ENCODE data around the gene CORO6.

GRCh38 chr17:29615048-29615385 is 7.7 kb downstream of the CORO6 start:
- TF ChIP-seq, protein P1, sequence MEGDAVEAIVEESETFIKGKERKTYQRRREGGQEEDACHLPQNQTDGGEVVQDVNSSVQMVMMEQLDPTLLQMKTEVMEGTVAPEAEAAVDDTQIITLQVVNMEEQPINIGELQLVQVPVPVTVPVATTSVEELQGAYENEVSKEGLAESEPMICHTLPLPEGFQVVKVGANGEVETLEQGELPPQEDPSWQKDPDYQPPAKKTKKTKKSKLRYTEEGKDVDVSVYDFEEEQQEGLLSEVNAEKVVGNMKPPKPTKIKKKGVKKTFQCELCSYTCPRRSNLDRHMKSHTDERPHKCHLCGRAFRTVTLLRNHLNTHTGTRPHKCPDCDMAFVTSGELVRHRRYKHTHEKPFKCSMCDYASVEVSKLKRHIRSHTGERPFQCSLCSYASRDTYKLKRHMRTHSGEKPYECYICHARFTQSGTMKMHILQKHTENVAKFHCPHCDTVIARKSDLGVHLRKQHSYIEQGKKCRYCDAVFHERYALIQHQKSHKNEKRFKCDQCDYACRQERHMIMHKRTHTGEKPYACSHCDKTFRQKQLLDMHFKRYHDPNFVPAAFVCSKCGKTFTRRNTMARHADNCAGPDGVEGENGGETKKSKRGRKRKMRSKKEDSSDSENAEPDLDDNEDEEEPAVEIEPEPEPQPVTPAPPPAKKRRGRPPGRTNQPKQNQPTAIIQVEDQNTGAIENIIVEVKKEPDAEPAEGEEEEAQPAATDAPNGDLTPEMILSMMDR (IDR thresholded peaks at IDR 0.05) = no peak
- no peak for TF ChIP-seq EZH2 (IDR thresholded peaks at IDR 0.05; ENCODE audit: borderline replicate concordance, insufficient read depth, low read depth, low read length, poor library complexity, severe bottlenecking)
